Sigmoid colon (tissue), 7 donors: ENCODE measurements around the gene NGF. TPM values are rescaled to one million over a fixed set of nuclear protein-coding genes. Genes with fewer than 3 reads are reported as not detected.

ENCODE experiments used
- DNase-seq: peaks from one replicate; pipeline ENCODE4 v3.0.0-alpha.2; 2019
- H3K27ac ChIP-seq, 4 donors: fragments of 200-600 bp; sonication (generic); one replicate each; pipeline ENCODE4 v1.5.1; 2016 to 2019; ENCODE audit warnings: mild to moderate bottlenecking in 1 of 4
- H3K27me3 ChIP-seq, 3 donors: fragments of 200-600 bp; sonication (generic); one replicate each; pipeline ENCODE4 v1.5.1; 2019; ENCODE audit warnings: mild to moderate bottlenecking in 1 of 3
- H3K36me3 ChIP-seq, 4 donors: fragments of 200-600 bp; sonication (generic); one replicate each; pipeline ENCODE4 v1.5.1; 2016 to 2019
- H3K4me1 ChIP-seq, 4 donors: fragments of 200-600 bp; sonication (generic); one replicate each; pipeline ENCODE4 v1.5.1; 2017 to 2019
- H3K4me3 ChIP-seq, 4 donors: fragments of 200-600 bp; sonication (generic); one replicate each; pipeline ENCODE4 v1.5.1; 2017 to 2019; ENCODE audit warnings: mild to moderate bottlenecking in 2 of 4, moderate library complexity in 1 of 4
- H3K9me3 ChIP-seq, 4 donors: fragments of 200-600 bp in 3 of 4; sonication (generic) in 3 of 4; one replicate each; pipeline versions ENCODE4 v1.5.1 to v1.6.1; 2013 to 2019
- CTCF ChIP-seq, 4 experiments: fragments of 450-650 bp in 3 of 4; fragments of 200-600 bp in 1 of 4; IDR thresholded peaks; one replicate each; pipeline ENCODE4 v1.5.1; 2016 to 2019; ENCODE audit warnings: antibody characterized with exemption in 4 of 4, mild to moderate bottlenecking in 3 of 4, moderate library complexity in 2 of 4
- EP300 ChIP-seq, 4 donors: sonication (generic); formaldehyde crosslinking; IDR thresholded peaks; one replicate each; pipeline ENCODE4 v1.6.1; 2017; ENCODE audit warnings: antibody characterized with exemption in 4 of 4
- POLR2A ChIP-seq, 2 donors: fragments of 450-650 bp; IDR thresholded peaks; one replicate each; pipeline ENCODE4 v1.6.1; 2016; ENCODE audit warnings: antibody characterized with exemption in 2 of 2, mild to moderate bottlenecking in 2 of 2, moderate library complexity in 2 of 2
- POLR2AphosphoS5 ChIP-seq, 4 donors: sonication (generic); formaldehyde crosslinking; IDR thresholded peaks; one replicate each; pipeline ENCODE4 v1.6.1; 2017; ENCODE audit warnings: antibody characterized with exemption in 4 of 4
- WGBS, 2 donors: extraction: QIAGEN DNeasy Blood & Tissue Kit; methylation state at CpG; one replicate each; pipeline ENCODE4 v1.1.7; 2013; 5-methylcytosine and 5-hydroxymethylcytosine counted together
- intact Hi-C: fragments of 100-400 bp; cut with DNase I; formaldehyde crosslinking; loops from one replicate; pipeline ENCODE4 v1.15.1; 2023
- polyA plus RNA-seq, 3 donors: library from polyadenylated mRNA; stranded (reverse); fragments of 200-250 nt; gene quantifications; one replicate each; pipeline ENCODE4 v1.2.3, GENCODE V29; 2013
- total RNA-seq, 4 donors: library from RNA; depleted of rRNA; stranded (reverse); fragments of >200 nt; gene quantifications; one replicate each; pipeline ENCODE4 v1.1.0, GENCODE V29; 2016
- donor health status: healthy with polysubstance abuse.
- donor health status: Bipolar disorder and iron deficiency.
- donor health status: healthy.

NGF gene
- total and polyA plus RNA-seq, 7 donors, result 0.83 to 5.6 (median 3.9) TPM; not detected in 2

GRCh38 chr1:115326419-115326818 is 11.6 kb downstream of the NGF start:
- intact Hi-C loops, result no loop called here
- Histone ChIP-seq H3K4me1 (peaks cover 0 to 14% (median 6%) of the 10 kb centered on the region in 4 donors), H3K9me3 (no peaks in the 10 kb centered on the region), H3K27me3 (no peaks in the 10 kb centered on the region), H3K36me3 (no peaks in the 10 kb centered on the region), H3K27ac (no peak overlapping the region), H3K4me3 (no peak overlapping the region)
- DNase-seq, result no peak
- no peak for TF ChIP-seq CTCF (IDR thresholded peaks at IDR 0.05)
- no peak for TF ChIP-seq EP300 (IDR thresholded peaks at IDR 0.05)
- TF ChIP-seq POLR2A (IDR thresholded peaks at IDR 0.05), result no peak
- no peak for TF ChIP-seq POLR2AphosphoS5 (IDR thresholded peaks at IDR 0.05)
- 89 to 93% methylated on average over 6 of the region's 6 CpGs for WGBS, 2 donors

- H3K27ac ChIP-seq, result no peak overlapping the region
- intact Hi-C loops, result no loop called here
These were observed 12.2 kb downstream of the NGF start for GRCh38 chr1:115325874-115326273.

GRCh38 chr1:115324649-115325420 is 13.2 kb downstream of the NGF start:
- H3K4me3 ChIP-seq, result no peak overlapping the region
- intact Hi-C loops, result no loop called here
- TF ChIP-seq CTCF (IDR thresholded peaks at IDR 0.05) (no peak), POLR2A (IDR thresholded peaks at IDR 0.05) (no peak)
- no peak for DNase-seq
- no peaks in the 10 kb centered on the region for H3K36me3 ChIP-seq
- no peaks in the 10 kb centered on the region for H3K27me3 ChIP-seq
- 85 to 93% methylated on average over 8 of the region's 8 CpGs for WGBS, 2 donors
- no peaks in the 10 kb centered on the region for H3K4me1 ChIP-seq
- no peaks in the 10 kb centered on the region for H3K9me3 ChIP-seq
- no peak overlapping the region for H3K27ac ChIP-seq

More at GRCh38 chr1:115325874-115326273, 12.2 kb downstream of the NGF start:
- TF ChIP-seq POLR2A (IDR thresholded peaks at IDR 0.05), result no peak
- H3K36me3 ChIP-seq, result no peaks in the 10 kb centered on the region
- no peak for DNase-seq
- peaks cover 0 to 9% (median 4%) of the 10 kb centered on the region in 4 donors for H3K4me1 ChIP-seq
- WGBS, 2 donors, result 74 to 88% methylated on average over 5 of the region's 5 CpGs
- H3K4me3 ChIP-seq, result no peak overlapping the region
- H3K27me3 ChIP-seq, result no peaks in the 10 kb centered on the region
- H3K9me3 ChIP-seq, result no peaks in the 10 kb centered on the region

GRCh38 chr1:115323366-115324004 is 14.6 kb downstream of the NGF start:
- 34 to 60% methylated on average over 2 of the region's 2 CpGs for WGBS, 2 donors
- Histone ChIP-seq H3K4me3 (no peak overlapping the region), H3K27me3 (no peaks in the 10 kb centered on the region), H3K27ac (no peak overlapping the region), H3K36me3 (no peaks in the 10 kb centered on the region), H3K4me1 (no peaks in the 10 kb centered on the region), H3K9me3 (no peaks in the 10 kb centered on the region)
- no peak for DNase-seq
- TF ChIP-seq POLR2A (IDR thresholded peaks at IDR 0.05) (no peak), CTCF (IDR thresholded peaks at IDR 0.05) (no peak)
- intact Hi-C loops, result no loop called here

GRCh38 chr1:115322631-115323030 is 15.4 kb downstream of the NGF start:
- no peak for DNase-seq
- Histone ChIP-seq H3K27ac (no peak overlapping the region), H3K27me3 (no peaks in the 10 kb centered on the region), H3K4me3 (no peak overlapping the region), H3K36me3 (no peaks in the 10 kb centered on the region), H3K9me3 (no peaks in the 10 kb centered on the region), H3K4me1 (no peaks in the 10 kb centered on the region)
- TF ChIP-seq EP300 (IDR thresholded peaks at IDR 0.05) (no peak), POLR2AphosphoS5 (IDR thresholded peaks at IDR 0.05) (no peak), POLR2A (IDR thresholded peaks at IDR 0.05) (no peak), CTCF (IDR thresholded peaks at IDR 0.05) (no peak)
- 84 to 97% methylated on average over 3 of the region's 3 CpGs for WGBS, 2 donors
- intact Hi-C loops, result no loop called here
